Measurements from ENCODE around the gene PIEZO2.

The PIEZO2 gene

GRCh38 chr18:11113937-11114336, 35.4 kb downstream of the PIEZO2 start:
- no peak for DNase-seq
- H3K36me3 Mint-ChIP-seq (ENCODE audit: low read depth), result no peaks in the 10 kb centered on the region
- no peaks in the 10 kb centered on the region for H3K4me1 Mint-ChIP-seq
- H3K27me3 Mint-ChIP-seq (ENCODE audit: low read depth, poor library complexity), result peaks cover 7% of the 10 kb centered on the region
- no peaks in the 10 kb centered on the region for H3K9me3 Mint-ChIP-seq
- H3K4me3 Mint-ChIP-seq, result no peak overlapping the region
- no peak overlapping the region for H3K27ac Mint-ChIP-seq
- TF ChIP-seq, protein P1, sequence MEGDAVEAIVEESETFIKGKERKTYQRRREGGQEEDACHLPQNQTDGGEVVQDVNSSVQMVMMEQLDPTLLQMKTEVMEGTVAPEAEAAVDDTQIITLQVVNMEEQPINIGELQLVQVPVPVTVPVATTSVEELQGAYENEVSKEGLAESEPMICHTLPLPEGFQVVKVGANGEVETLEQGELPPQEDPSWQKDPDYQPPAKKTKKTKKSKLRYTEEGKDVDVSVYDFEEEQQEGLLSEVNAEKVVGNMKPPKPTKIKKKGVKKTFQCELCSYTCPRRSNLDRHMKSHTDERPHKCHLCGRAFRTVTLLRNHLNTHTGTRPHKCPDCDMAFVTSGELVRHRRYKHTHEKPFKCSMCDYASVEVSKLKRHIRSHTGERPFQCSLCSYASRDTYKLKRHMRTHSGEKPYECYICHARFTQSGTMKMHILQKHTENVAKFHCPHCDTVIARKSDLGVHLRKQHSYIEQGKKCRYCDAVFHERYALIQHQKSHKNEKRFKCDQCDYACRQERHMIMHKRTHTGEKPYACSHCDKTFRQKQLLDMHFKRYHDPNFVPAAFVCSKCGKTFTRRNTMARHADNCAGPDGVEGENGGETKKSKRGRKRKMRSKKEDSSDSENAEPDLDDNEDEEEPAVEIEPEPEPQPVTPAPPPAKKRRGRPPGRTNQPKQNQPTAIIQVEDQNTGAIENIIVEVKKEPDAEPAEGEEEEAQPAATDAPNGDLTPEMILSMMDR (IDR thresholded peaks at IDR 0.05), result no peak

DNA sequence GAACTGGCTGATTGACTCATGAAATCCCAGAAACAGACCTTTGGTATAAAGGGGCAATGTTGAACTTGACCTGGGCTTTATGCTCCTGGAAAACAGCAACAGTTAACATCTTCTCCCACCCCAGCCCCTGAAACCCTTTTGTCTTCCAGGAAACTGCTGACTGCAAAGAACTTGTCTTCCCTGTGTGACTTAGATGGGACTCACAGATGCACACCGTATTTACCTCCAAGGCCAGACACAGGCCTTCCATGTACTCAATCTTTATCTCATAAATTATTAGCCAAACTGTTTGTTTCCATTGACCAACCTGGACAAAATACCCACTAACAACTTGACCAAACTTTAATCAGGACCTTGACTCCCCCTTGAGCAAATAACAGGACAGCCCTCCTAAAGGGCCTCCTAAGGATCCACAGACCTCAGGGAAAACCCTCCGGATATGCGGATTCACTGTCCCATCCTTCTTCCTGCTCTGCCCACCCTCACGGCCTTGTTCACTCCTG, 36.3 kb downstream of the PIEZO2 start:
- no peak for DNase-seq
- no peak overlapping the region for H3K4me3 Mint-ChIP-seq
- H3K9me3 Mint-ChIP-seq, result no peaks in the 10 kb centered on the region
- H3K27ac Mint-ChIP-seq, result no peak overlapping the region
- TF ChIP-seq, protein P1 (IDR thresholded peaks at IDR 0.05), result no peak
- H3K36me3 Mint-ChIP-seq (ENCODE audit: low read depth), result no peaks in the 10 kb centered on the region
- H3K4me1 Mint-ChIP-seq, result no peaks in the 10 kb centered on the region
- peaks cover 3% of the 10 kb centered on the region for H3K27me3 Mint-ChIP-seq (ENCODE audit: low read depth, poor library complexity)

GRCh38 chr18:11112286-11112685, 37.1 kb downstream of the PIEZO2 start:
- Mint-ChIP-seq H3K4me3 (no peak overlapping the region), H3K36me3 (ENCODE audit: low read depth) (no peaks in the 10 kb centered on the region), H3K4me1 (no peaks in the 10 kb centered on the region), H3K27ac (no peak overlapping the region), H3K27me3 (ENCODE audit: low read depth, poor library complexity) (peaks cover 3% of the 10 kb centered on the region), H3K9me3 (no peaks in the 10 kb centered on the region)
- TF ChIP-seq, protein P1 (IDR thresholded peaks at IDR 0.05), result no peak
- DNase-seq, result no peak

- H3K36me3 Mint-ChIP-seq (ENCODE audit: low read depth), result no peaks in the 10 kb centered on the region
- no peak for DNase-seq
- peaks cover 5% of the 10 kb centered on the region for H3K9me3 Mint-ChIP-seq
- H3K27me3 Mint-ChIP-seq (ENCODE audit: low read depth, poor library complexity), result peaks cover 3% of the 10 kb centered on the region
- TF ChIP-seq, protein P1 (IDR thresholded peaks at IDR 0.05), result no peak
- H3K4me3 Mint-ChIP-seq, result no peak overlapping the region
- no peak overlapping the region for H3K27ac Mint-ChIP-seq
- H3K4me1 Mint-ChIP-seq, result no peaks in the 10 kb centered on the region
These were observed 38.9 kb downstream of the PIEZO2 start for GRCh38 chr18:11110509-11110908.

GRCh38 chr18:11108947-11109346, 40.4 kb downstream of the PIEZO2 start:
- TF ChIP-seq, protein P1 (IDR thresholded peaks at IDR 0.05), result no peak
- H3K27ac Mint-ChIP-seq, result no peak overlapping the region
- no peak for DNase-seq
- H3K9me3 Mint-ChIP-seq, result peaks cover 5% of the 10 kb centered on the region
- H3K4me1 Mint-ChIP-seq, result no peaks in the 10 kb centered on the region
- H3K36me3 Mint-ChIP-seq (ENCODE audit: low read depth), result no peaks in the 10 kb centered on the region
- peaks cover 3% of the 10 kb centered on the region for H3K27me3 Mint-ChIP-seq (ENCODE audit: low read depth, poor library complexity)
- H3K4me3 Mint-ChIP-seq, result no peak overlapping the region

DNA sequence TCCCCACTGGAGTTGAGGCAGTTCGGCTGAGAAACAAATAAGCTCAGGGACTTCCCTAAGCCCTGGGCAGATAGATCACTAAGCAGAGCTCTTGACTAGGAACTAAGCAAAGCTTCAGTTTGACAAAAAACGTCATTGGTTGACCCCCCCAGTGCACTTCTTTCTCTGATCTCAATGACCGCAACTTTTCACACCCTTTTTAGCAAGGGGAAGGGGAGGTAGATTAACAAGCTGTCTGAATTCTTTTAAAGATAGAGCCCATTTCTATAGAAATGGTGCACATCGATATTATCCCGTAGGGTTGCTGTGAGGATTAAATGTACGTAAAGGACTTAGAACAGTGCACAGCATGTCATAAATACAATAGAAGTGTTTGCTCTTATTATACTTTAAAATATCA, 42.5 kb downstream of the PIEZO2 start:
- peaks cover 5% of the 10 kb centered on the region for H3K9me3 Mint-ChIP-seq
- no peaks in the 10 kb centered on the region for H3K36me3 Mint-ChIP-seq (ENCODE audit: low read depth)
- no peak overlapping the region for H3K27ac Mint-ChIP-seq
- no peak for DNase-seq
- no peaks in the 10 kb centered on the region for H3K4me1 Mint-ChIP-seq
- H3K4me3 Mint-ChIP-seq, result no peak overlapping the region
- H3K27me3 Mint-ChIP-seq (ENCODE audit: low read depth, poor library complexity), result peaks cover 9% of the 10 kb centered on the region
- TF ChIP-seq, protein P1 (IDR thresholded peaks at IDR 0.05), result no peak

All from nephron progenitor cell (in vitro differentiated cells).